SJSA1 (cell line): Measurements from ENCODE around the gene CRYGN. TPM values are rescaled to one million over a fixed set of nuclear protein-coding genes. Genes with fewer than 3 reads are reported as not detected.

Source experiments
- DNase-seq, 2 experiments: peaks; one replicate each; pipeline ENCODE4 v3.0.0-alpha.2; 2015 to 2020; ENCODE audit warnings: low spot score in 2 of 2, low read depth in 1 of 2
- H3K27ac ChIP-seq: fragments of 250-450 bp; sonication (Bioruptor Pico); 2 replicates; pipeline ENCODE4 v1.5.1; 2020; ENCODE audit warnings: mild to moderate bottlenecking, moderate library complexity
- H3K27me3 ChIP-seq: fragments of 250-450 bp; sonication (Bioruptor Pico); replicated peaks from 2 replicates; pipeline ENCODE4 v1.5.1; 2020; ENCODE audit warnings: mild to moderate bottlenecking, moderate library complexity
- H3K36me3 ChIP-seq: fragments of 250-450 bp; sonication (Bioruptor Pico); 2 replicates; pipeline ENCODE4 v1.5.1; 2020; ENCODE audit warnings: mild to moderate bottlenecking
- H3K4me1 ChIP-seq: fragments of 250-450 bp; sonication (Bioruptor Pico); replicated peaks from 2 replicates; pipeline ENCODE4 v1.6.1; 2021; ENCODE audit warnings: mild to moderate bottlenecking
- H3K4me3 ChIP-seq: fragments of 250-450 bp; sonication (Bioruptor Pico); 2 replicates; pipeline ENCODE4 v1.5.1; 2020; ENCODE audit warnings: mild to moderate bottlenecking
- H3K9me3 ChIP-seq: fragments of 250-450 bp; sonication (Bioruptor Pico); replicated peaks from 2 replicates; pipeline ENCODE4 v1.5.1; 2020; ENCODE audit warnings: mild to moderate bottlenecking
- total RNA-seq: library from RNA; depleted of rRNA; stranded (reverse); fragments of >200 nt; shearing (Covaris generic); gene quantifications from 2 replicates; pipeline ENCODE4 v1.2.3, GENCODE V29; 2014

CRYGN gene
- total RNA-seq, 1 experiment from 2014 or later: not detected

- peaks cover 11% of the 10 kb centered on the region for H3K4me1 ChIP-seq
- H3K4me3 ChIP-seq: no peak overlapping the region
- H3K27me3 ChIP-seq: 0 out of 2 replicates have a peak, but pooled peaks cover 3% of the 10 kb centered on the region
- DNase-seq: no peak
- no peak overlapping the region for H3K27ac ChIP-seq
- H3K9me3 ChIP-seq: no peaks in the 10 kb centered on the region
- H3K36me3 ChIP-seq: no peaks in the 10 kb centered on the region
Measured at GRCh38 chr7:151420144-151420543, 19.8 kb downstream of the CRYGN start.

GRCh38 chr7:151416941-151417315 lies 23.0 kb downstream of the CRYGN start:
- H3K4me1 ChIP-seq: no peaks in the 10 kb centered on the region
- no peak for DNase-seq
- no peaks in the 10 kb centered on the region for H3K9me3 ChIP-seq
- peaks cover 16% of the 10 kb centered on the region for H3K27me3 ChIP-seq
- H3K4me3 ChIP-seq: no peak overlapping the region
- no peaks in the 10 kb centered on the region for H3K36me3 ChIP-seq
- no peak overlapping the region for H3K27ac ChIP-seq

- Histone ChIP-seq H3K36me3 (no peaks in the 10 kb centered on the region), H3K9me3 (no peaks in the 10 kb centered on the region), H3K4me3 (no peak overlapping the region), H3K27me3 (peaks cover 22% of the 10 kb centered on the region), H3K4me1 (no peaks in the 10 kb centered on the region), H3K27ac (no peak overlapping the region)
- no peak for DNase-seq
Measured at GRCh38 chr7:151416112-151416940, 23.6 kb downstream of the CRYGN start.

GRCh38 chr7:151415375-151416105 lies 24.4 kb downstream of the CRYGN start:
- DNase-seq: no peak

GRCh38 chr7:151413241-151413640 lies 26.7 kb downstream of the CRYGN start:
- DNase-seq: no peak
- H3K27ac ChIP-seq: no peak overlapping the region
- H3K36me3 ChIP-seq: no peaks in the 10 kb centered on the region
- H3K9me3 ChIP-seq: no peaks in the 10 kb centered on the region
- peaks cover 49% of the 10 kb centered on the region for H3K27me3 ChIP-seq
- no peak overlapping the region for H3K4me3 ChIP-seq
- peaks cover 13% of the 10 kb centered on the region for H3K4me1 ChIP-seq

More at GRCh38 chr7:151415375-151416105, 24.4 kb downstream of the CRYGN start:
- no peaks in the 10 kb centered on the region for H3K9me3 ChIP-seq
- H3K36me3 ChIP-seq: no peaks in the 10 kb centered on the region
- no peaks in the 10 kb centered on the region; the same call in 1 of the 2 replicates for H3K4me1 ChIP-seq
- peaks cover 29% of the 10 kb centered on the region for H3K27me3 ChIP-seq
- H3K27ac ChIP-seq: no peak overlapping the region
- no peak overlapping the region for H3K4me3 ChIP-seq

GRCh38 chr7:151412318-151412717 lies 27.6 kb downstream of the CRYGN start:
- no peak overlapping the region for H3K27ac ChIP-seq
- H3K9me3 ChIP-seq: no peaks in the 10 kb centered on the region
- no peak overlapping the region for H3K4me3 ChIP-seq
- peaks cover 13% of the 10 kb centered on the region for H3K4me1 ChIP-seq
- no peaks in the 10 kb centered on the region for H3K36me3 ChIP-seq
- H3K27me3 ChIP-seq: peaks cover 49% of the 10 kb centered on the region
- no peak for DNase-seq

GRCh38 chr7:151411551-151411950 lies 28.4 kb downstream of the CRYGN start:
- Histone ChIP-seq H3K27ac (no peak overlapping the region), H3K36me3 (no peaks in the 10 kb centered on the region), H3K9me3 (no peaks in the 10 kb centered on the region), H3K4me3 (no peak overlapping the region), H3K27me3 (peaks cover 49% of the 10 kb centered on the region), H3K4me1 (peaks cover 13% of the 10 kb centered on the region)
- DNase-seq: no peak

GRCh38 chr7:151410405-151411390 lies 29.2 kb downstream of the CRYGN start:
- peaks cover 49% of the 10 kb centered on the region for H3K27me3 ChIP-seq
- H3K27ac ChIP-seq: no peak overlapping the region
- H3K4me3 ChIP-seq: peak overlapping the region; percentile 33
- DNase-seq: no peak
- no peaks in the 10 kb centered on the region for H3K9me3 ChIP-seq
- H3K4me1 ChIP-seq: peaks cover 13% of the 10 kb centered on the region
- no peaks in the 10 kb centered on the region for H3K36me3 ChIP-seq

GRCh38 chr7:151409667-151410404 lies 30.1 kb downstream of the CRYGN start, which contains the start of gene WDR86:
WDR86 (minus strand) TSS chr7:151410038; CDS start chr7:151409589, 449 bp downstream.
- Histone ChIP-seq H3K36me3 (no peaks in the 10 kb centered on the region), H3K4me3 (peak within 1 kb of the TSS; percentile 33), H3K9me3 (no peaks in the 10 kb centered on the region), H3K27me3 (peaks cover 46% of the 10 kb centered on the region), H3K4me1 (peaks cover 17% of the 10 kb centered on the region), H3K27ac (no peak within 1 kb of the TSS)
- no peak for DNase-seq

- Histone ChIP-seq H3K27me3 (peaks cover 46% of the 10 kb centered on the region), H3K27ac (no peak overlapping the region), H3K9me3 (no peaks in the 10 kb centered on the region), H3K4me3 (peak overlapping the region; percentile 33; the same call in 1 of the 2 replicates), H3K36me3 (no peaks in the 10 kb centered on the region), H3K4me1 (peaks cover 24% of the 10 kb centered on the region)
- no peak for DNase-seq
Measured at GRCh38 chr7:151408839-151409666, 30.9 kb downstream of the CRYGN start.

- Histone ChIP-seq H3K4me3 (no peak overlapping the region), H3K9me3 (no peaks in the 10 kb centered on the region), H3K36me3 (no peaks in the 10 kb centered on the region), H3K4me1 (peaks cover 30% of the 10 kb centered on the region), H3K27ac (no peak overlapping the region), H3K27me3 (peaks cover 46% of the 10 kb centered on the region)
- DNase-seq: no peak
Measured at GRCh38 chr7:151408498-151408838, 31.5 kb downstream of the CRYGN start.

GRCh38 chr7:151406886-151407583 lies 32.9 kb downstream of the CRYGN start:
- peaks cover 39% of the 10 kb centered on the region for H3K4me1 ChIP-seq
- no peaks in the 10 kb centered on the region for H3K36me3 ChIP-seq
- H3K9me3 ChIP-seq: no peaks in the 10 kb centered on the region
- H3K27me3 ChIP-seq: peaks cover 34% of the 10 kb centered on the region
- DNase-seq: no peak
- no peak overlapping the region for H3K4me3 ChIP-seq
- H3K27ac ChIP-seq: no peak overlapping the region
